CD14-positive monocyte (primary cell): Measurements from ENCODE around the gene FAM110C. TPM values are rescaled to one million over a fixed set of nuclear protein-coding genes. Genes with fewer than 3 reads are reported as not detected.

Experiments used
- DNase-seq, 3 donors: peaks; one replicate each; pipeline ENCODE4 v3.0.0-alpha.2; 2011 to 2022
- H2AFZ ChIP-seq: 2 replicates; pipeline ENCODE4 v1.6.0; 2012; ENCODE audit warnings: mild to moderate bottlenecking, low read depth, low read length, inconsistent platforms; ENCODE audit not compliant: insufficient read depth, poor library complexity, severe bottlenecking
- H3K27ac ChIP-seq, 2 donors: 1 replicate in 1 of 2; 2 replicates in 1 of 2; pipeline ENCODE4 v1.5.1; 2012 to 2013; ENCODE audit warnings: low read length in 2 of 2, control low read depth in 1 of 2, inconsistent platforms in 1 of 2, low read depth in 1 of 2, mild to moderate bottlenecking in 1 of 2
- H3K27me3 ChIP-seq, 2 donors: one replicate each; pipeline versions ENCODE4 v1.6.0 to v1.6.1; 2011 to 2013; ENCODE audit warnings: low read length in 2 of 2; ENCODE audit not compliant: control insufficient read depth in 2 of 2, insufficient read depth in 2 of 2
- H3K36me3 ChIP-seq, 2 donors: replicated peaks in 1 of 2; 1 replicate in 1 of 2; 2 replicates in 1 of 2; pipeline versions ENCODE4 v1.5.1 to v1.6.1; 2012 to 2013; ENCODE audit warnings: low read length in 2 of 2, control low read depth in 1 of 2, inconsistent platforms in 1 of 2, mild to moderate bottlenecking in 1 of 2; ENCODE audit not compliant: insufficient read depth in 2 of 2, control insufficient read depth in 1 of 2
- H3K4me1 ChIP-seq, 2 donors: 1 replicate in 1 of 2; 2 replicates in 1 of 2; pipeline versions ENCODE4 v1.5.1 to v1.6.1; 2012 to 2013; ENCODE audit warnings: low read length in 2 of 2, control low read depth in 1 of 2, inconsistent platforms in 1 of 2, mild to moderate bottlenecking in 1 of 2, moderate library complexity in 1 of 2; ENCODE audit not compliant: insufficient read depth in 2 of 2, control insufficient read depth in 1 of 2
- H3K4me2 ChIP-seq: replicated peaks from 2 replicates; pipeline ENCODE3; 2012; ENCODE audit warnings: low read length, moderate library complexity, mild to moderate bottlenecking; ENCODE audit not compliant: poor library complexity, severe bottlenecking; ENCODE audit errors: extremely low read depth
- H3K4me3 ChIP-seq, 3 experiments: fragments of 200-600 bp in 1 of 3; sonication (generic) in 1 of 3; replicated peaks in 1 of 3; 1 replicate in 2 of 3; 2 replicates in 1 of 3; pipeline ENCODE4 v1.5.1; 2011 to 2013; ENCODE audit warnings: low read length in 3 of 3, mild to moderate bottlenecking in 3 of 3, control low read depth in 2 of 3, low read depth in 2 of 3, inconsistent platforms in 1 of 3, moderate library complexity in 1 of 3
- H3K79me2 ChIP-seq: 2 replicates; pipeline ENCODE4 v1.6.0; 2012; ENCODE audit warnings: mild to moderate bottlenecking, control low read depth, inconsistent platforms, low read length, moderate library complexity; ENCODE audit not compliant: insufficient read depth
- H3K9ac ChIP-seq: 2 replicates; pipeline ENCODE4 v1.6.0; 2017; ENCODE audit warnings: low read length, mild to moderate bottlenecking; ENCODE audit not compliant: insufficient read depth, poor library complexity, severe bottlenecking
- H3K9me3 ChIP-seq, 2 donors: replicated peaks in 1 of 2; 1 replicate in 1 of 2; 2 replicates in 1 of 2; pipeline versions ENCODE4 v1.5.1 to v1.6.1; 2012 to 2013; ENCODE audit warnings: low read length in 2 of 2, control low read depth in 1 of 2; ENCODE audit not compliant: control insufficient read depth in 1 of 2, insufficient read depth in 1 of 2
- H4K20me1 ChIP-seq: 2 replicates; pipeline ENCODE4 v1.6.0; 2012; ENCODE audit warnings: mild to moderate bottlenecking, low read length, control low read depth, moderate library complexity; ENCODE audit not compliant: insufficient read depth
- H3K27ac Mint-ChIP-seq, 7 donors: one replicate each; pipeline ENCODE4 v1.8.0; 2020; ENCODE audit warnings: mild to moderate bottlenecking in 7 of 7, mixed read lengths in 7 of 7, moderate library complexity in 6 of 7, inconsistent platforms in 2 of 7
- H3K27me3 Mint-ChIP-seq, 3 donors: one replicate each; pipeline ENCODE4 v1.8.0; 2021 to 2022; ENCODE audit warnings: low read depth in 3 of 3, mild to moderate bottlenecking in 3 of 3, mixed read lengths in 3 of 3, moderate library complexity in 3 of 3, inconsistent platforms in 1 of 3
- H3K36me3 Mint-ChIP-seq, 2 donors: one replicate each; pipeline ENCODE4 v1.8.0; 2020; ENCODE audit warnings: mixed read lengths in 2 of 2, inconsistent platforms in 1 of 2, mild to moderate bottlenecking in 1 of 2
- H3K4me1 Mint-ChIP-seq: one replicate; pipeline ENCODE4 v1.8.0; 2020; ENCODE audit warnings: mild to moderate bottlenecking, mixed read lengths
- H3K4me3 Mint-ChIP-seq, 2 donors: one replicate each; pipeline ENCODE4 v1.8.0; 2020; ENCODE audit warnings: mild to moderate bottlenecking in 2 of 2, mixed read lengths in 2 of 2, moderate library complexity in 1 of 2
- H3K9me3 Mint-ChIP-seq, 7 donors: one replicate each; pipeline ENCODE4 v1.8.0; 2020 to 2022; ENCODE audit warnings: mixed read lengths in 7 of 7, mild to moderate bottlenecking in 6 of 7, moderate library complexity in 6 of 7, inconsistent platforms in 2 of 7
- CTCF ChIP-seq: fragments of 200-600 bp; IDR thresholded peaks from one replicate; pipeline ENCODE4 v1.8.0; 2022; ENCODE audit warnings: antibody characterized with exemption, mild to moderate bottlenecking
- WGBS: methylation state at CpG from one replicate; pipeline ENCODE4 v1.1.5; 2013; ENCODE audit warnings: missing lambda C conversion rate; ENCODE audit not compliant: insufficient coverage; 5-methylcytosine and 5-hydroxymethylcytosine counted together
- intact Hi-C, 2 donors: fragments of 100-400 bp; cut with micrococcal nuclease; formaldehyde crosslinking; loops; one replicate each; pipeline versions ENCODE4 v1.15.0 to v1.15.1; 2023
- polyA plus RNA-seq, 3 donors: library from polyadenylated mRNA; depleted of rRNA in 1 of 3; unstranded in 2 of 3; stranded (reverse) in 1 of 3; fragments of 300-500 nt in 2 of 3; fragments of >200 nt in 1 of 3; fragmentation: Illumina TruSeq in 2 of 3; gene quantifications; 1 replicate in 2 of 3; 2 replicates in 1 of 3; pipeline ENCODE4 v1.2.3, GENCODE V29; 2012 to 2021

Gene FAM110C
- polyA plus RNA-seq, 3 donors, result not detected

- DNase-seq, result no peak
- Mint-ChIP-seq H3K27ac (no peak overlapping the region), H3K4me1 (no peaks in the 10 kb centered on the region), H3K36me3 (no peaks in the 10 kb centered on the region), H3K27me3 (peaks cover 0 to 3% (median 1%) of the 10 kb centered on the region in 3 donors), H3K4me3 (no peak overlapping the region), H3K9me3 (peaks cover 0 to 7% (median 0%) of the 10 kb centered on the region in 7 donors)
- intact Hi-C loops, result no loop called here
- WGBS, result 83% methylated on average over 1 of the region's 1 CpG
- H2AFZ ChIP-seq, result no peak overlapping the region
- no peaks in the 10 kb centered on the region for H3K36me3 ChIP-seq
- H4K20me1 ChIP-seq, result no peaks in the 10 kb centered on the region
- no peaks in the 10 kb centered on the region for H3K79me2 ChIP-seq
- H3K27me3 ChIP-seq, result no peaks in the 10 kb centered on the region
- no peak overlapping the region for H3K27ac ChIP-seq
- no peak overlapping the region for H3K9ac ChIP-seq
- no peak overlapping the region for H3K4me3 ChIP-seq
- no peak for TF ChIP-seq CTCF
- no peak overlapping the region for H3K4me2 ChIP-seq
- H3K9me3 ChIP-seq, result no peaks in the 10 kb centered on the region
- H3K4me1 ChIP-seq, result no peaks in the 10 kb centered on the region
Observed at GRCh38 chr2:29253-29652, 17.1 kb downstream of the FAM110C start.

GRCh38 chr2:28406-28975 lies 17.8 kb downstream of the FAM110C start:
- DNase-seq, result no peak
- H3K4me3 Mint-ChIP-seq, result no peak overlapping the region
- H3K9me3 Mint-ChIP-seq, result peaks cover 0 to 7% (median 0%) of the 10 kb centered on the region in 7 donors
- intact Hi-C loops, result no loop called here
- H2AFZ ChIP-seq, result no peak overlapping the region
- no peak overlapping the region for H3K27ac Mint-ChIP-seq
- no peaks in the 10 kb centered on the region for H4K20me1 ChIP-seq
- H3K79me2 ChIP-seq, result no peaks in the 10 kb centered on the region
- H3K4me1 ChIP-seq, result no peaks in the 10 kb centered on the region
- H3K9me3 ChIP-seq, result no peaks in the 10 kb centered on the region
- H3K36me3 Mint-ChIP-seq, result no peaks in the 10 kb centered on the region
- H3K27ac ChIP-seq, result no peak overlapping the region
- H3K4me2 ChIP-seq, result no peak overlapping the region
- TF ChIP-seq CTCF, result no peak
- no peaks in the 10 kb centered on the region for H3K4me1 Mint-ChIP-seq
- WGBS, result 0% methylated on average over 1 of the region's 5 CpGs
- no peak overlapping the region for H3K9ac ChIP-seq
- H3K4me3 ChIP-seq, result no peak overlapping the region
- H3K36me3 ChIP-seq, result no peaks in the 10 kb centered on the region
- H3K27me3 ChIP-seq, result no peaks in the 10 kb centered on the region
- peaks cover 0 to 3% (median 1%) of the 10 kb centered on the region in 3 donors for H3K27me3 Mint-ChIP-seq
